HepG2 (cell line): ENCODE measurements around the gene FMN2. TPM values are rescaled to one million over a fixed set of nuclear protein-coding genes. Genes with fewer than 3 reads are reported as not detected.

Experiments used
- ATAC-seq: fragments of 200-7000 bp; cut with Tn5 transposase; 3 replicates; pipeline ENCODE4 v1.9.1; 2020; ENCODE audit warnings: mild to moderate bottlenecking, moderate library complexity
- BruUV-seq: library from RNA; stranded (reverse); fragments of 400-500 nt; replicated peaks from 2 replicates; lab custom pipeline; 2021; lab: Mats Ljungman, UMichigan
- CTCF ChIA-PET: fragments of 300-600 bp; formaldehyde crosslinking; extraction: SDS; loops from one replicate; lab custom pipeline; 2021; ENCODE audit warnings: low total read pairs, inconsistent platforms, low intra/inter-chr PET ratio; lab: Yijun Ruan, JAX
- POLR2A ChIA-PET: fragments of 350-600 bp; sonication (Branson Sonifier 250); formaldehyde crosslinking; loops from one replicate; lab custom pipeline; 2020; ENCODE audit warnings: antibody characterized with exemption, inconsistent platforms; lab: Yijun Ruan, JAX
- DNase-seq: peaks from one replicate; pipeline ENCODE4 v3.0.0-alpha.2; 2015; ENCODE audit warnings: low spot score
- FAIRE-seq: peaks from 3 replicates; lab custom pipeline; 2011; peaks lifted over from hg19 to GRCh38; lab: Jason Lieb, UNC
- H2AFZ ChIP-seq: one replicate; pipeline ENCODE4 v1.6.1; 2011; ENCODE audit warnings: low read length, inconsistent platforms
- H3K27ac ChIP-seq: fragments of 300-600 bp; 3 replicates; pipeline ENCODE4 v1.8.0; 2011; ENCODE audit warnings: mixed run types, mild to moderate bottlenecking, mixed read lengths, low read length, inconsistent platforms; ENCODE audit not compliant: insufficient read depth; ENCODE audit errors: extremely low read length
- H3K27me3 ChIP-seq, 2 experiments: fragments of 200-600 bp in 1 of 2; 2 replicates in 1 of 2; 3 replicates in 1 of 2; pipeline versions ENCODE4 v1.6.0 to v1.8.0; 2011; ENCODE audit warnings: low read length in 2 of 2, mild to moderate bottlenecking in 2 of 2, moderate library complexity in 2 of 2, inconsistent platforms in 1 of 2; ENCODE audit not compliant: insufficient read depth in 2 of 2, control insufficient read depth in 1 of 2
- H3K36me3 ChIP-seq, 2 experiments: fragments of 200-600 bp in 1 of 2; replicated peaks in 1 of 2; 2 replicates in 1 of 2; 3 replicates in 1 of 2; pipeline versions ENCODE4 v1.5.1 to v1.8.0; 2011; ENCODE audit warnings: low read length in 2 of 2, inconsistent platforms in 1 of 2; ENCODE audit not compliant: insufficient read depth in 2 of 2, control insufficient read depth in 1 of 2
- H3K4me1 ChIP-seq: 2 replicates; pipeline ENCODE4 v1.5.1; 2012; ENCODE audit warnings: low read length, inconsistent platforms; ENCODE audit not compliant: insufficient read depth
- H3K4me2 ChIP-seq: 2 replicates; pipeline ENCODE4 v1.6.0; 2011; ENCODE audit warnings: low read depth, low read length, inconsistent platforms
- H3K4me3 ChIP-seq, 3 experiments: fragments of 200-600 bp in 1 of 3; sonication (generic), shearing (Covaris generic) in 1 of 3; replicated peaks in 1 of 3; 2 replicates each; pipeline ENCODE4 v1.5.1; 2011 to 2016; ENCODE audit warnings: low read length in 3 of 3, inconsistent platforms in 2 of 3, low read depth in 2 of 3, mild to moderate bottlenecking in 2 of 3, control low read depth in 1 of 3, mixed read lengths in 1 of 3; ENCODE audit not compliant: insufficient read depth in 1 of 3
- H3K79me2 ChIP-seq: one replicate; pipeline ENCODE4 v1.6.1; 2011; ENCODE audit warnings: low read length, inconsistent platforms; ENCODE audit not compliant: insufficient read depth
- H3K9ac ChIP-seq: 2 replicates; pipeline ENCODE4 v1.6.0; 2011; ENCODE audit warnings: mild to moderate bottlenecking, low read depth, low read length, inconsistent platforms; ENCODE audit not compliant: insufficient read depth
- H3K9me3 ChIP-seq: 2 replicates; pipeline ENCODE4 v1.5.1; 2012; ENCODE audit warnings: mild to moderate bottlenecking, low read length
- H4K20me1 ChIP-seq: 2 replicates; pipeline ENCODE4 v1.6.0; 2011; ENCODE audit warnings: inconsistent platforms, mild to moderate bottlenecking, low read length, moderate library complexity; ENCODE audit not compliant: insufficient read depth
- FOXA1 ChIP-seq, 2 experiments: fragments of 450-650 bp in 1 of 2; sonication (generic) in 1 of 2; formaldehyde crosslinking in 1 of 2; IDR thresholded peaks; 2 replicates each; pipeline versions ENCODE4 v1.4.0 to v1.6.1; 2016 to 2020; ENCODE audit warnings: missing genetic modification reagents in 1 of 2
- HCFC1 ChIP-seq: fragments of 150-350 bp; IDR thresholded peaks from 2 replicates; pipeline ENCODE4 v1.6.1; 2014; ENCODE audit warnings: low read depth, low read length
- JARID2 ChIP-seq: sonication (generic); formaldehyde crosslinking; IDR thresholded peaks from 2 replicates; pipeline ENCODE4 v1.8.1; 2023; ENCODE audit warnings: missing genetic modification reagents, inconsistent platforms; ENCODE audit not compliant: insufficient replicate concordance
- KDM6A ChIP-seq: IDR thresholded peaks from 2 replicates; pipeline ENCODE4 v1.6.1; 2016; ENCODE audit warnings: low read depth
- NR1H2 ChIP-seq: sonication (generic); formaldehyde crosslinking; IDR thresholded peaks from 2 replicates; pipeline ENCODE4 v1.8.1; 2022; ENCODE audit warnings: low read depth, missing genetic modification reagents, borderline replicate concordance
- ZNF850 ChIP-seq: sonication (generic); formaldehyde crosslinking; conservative IDR thresholded peaks from 2 replicates; pipeline ENCODE4 v1.9.0; 2021; ENCODE audit warnings: mild to moderate bottlenecking, missing genetic modification reagents
- WGBS: methylation state at CpG from one replicate; pipeline ENCODE4 v1.1.6; 2017; ENCODE audit warnings: low lambda C conversion rate; 5-methylcytosine and 5-hydroxymethylcytosine counted together
- in situ Hi-C: cut with HindIII; loops from 2 replicates; pipeline ENCODE4 v1.10.0; 2017; ENCODE audit warnings: low pct_unique_long_range_greater_than_20kb; ENCODE audit not compliant: extremely low pct_ligation_motif_present
- intact Hi-C: fragments of 100-400 bp; cut with micrococcal nuclease; formaldehyde crosslinking; loops from one replicate; pipeline ENCODE4 v1.10.0; 2022; ENCODE audit not compliant: unreplicated experiment
- polyA plus RNA-seq, 8 experiments: library from polyadenylated mRNA; depleted of rRNA in 3 of 8; stranded (reverse) in 7 of 8; unstranded in 1 of 8; fragments of >200 nt; fragmentation: Illumina TruSeq in 4 of 8; extraction: Trizol in 4 of 8; gene quantifications; 2 replicates each; pipeline versions ENCODE4 v1.2.1 to v1.2.3, GENCODE V29; 2011 to 2016; ENCODE audit warnings: low read depth in 4 of 8, missing spikeins in 1 of 8, mixed read lengths in 1 of 8; ENCODE audit not compliant: insufficient read depth in 1 of 8
- total RNA-seq, 5 experiments: library from RNA; depleted of rRNA; stranded (reverse); fragments of >200 nt; fragmentation: Illumina TruSeq; extraction: Trizol; gene quantifications; 2 replicates each; pipeline ENCODE4 v1.2.3, GENCODE V29; 2016; ENCODE audit warnings: low read depth in 1 of 5
- TF ChIP-seq, protein P1 (sequence below): sonication (generic); formaldehyde crosslinking; IDR thresholded peaks from 2 replicates; pipeline ENCODE4 v1.4.0; 2020; ENCODE audit warnings: missing genetic modification reagents, low read depth, mild to moderate bottlenecking, borderline replicate concordance
- TF ChIP-seq, protein P2 (sequence below): sonication (generic); formaldehyde crosslinking; IDR thresholded peaks from 2 replicates; pipeline ENCODE4 v1.8.0; 2022; ENCODE audit warnings: missing genetic modification reagents, mild to moderate bottlenecking, borderline replicate concordance

The FMN2 gene
- total and polyA plus RNA-seq, 2 of the 13 experiments (the other 11 are each of a cell fraction or from before 2014, with no cell fraction given) = not detected

DNA sequence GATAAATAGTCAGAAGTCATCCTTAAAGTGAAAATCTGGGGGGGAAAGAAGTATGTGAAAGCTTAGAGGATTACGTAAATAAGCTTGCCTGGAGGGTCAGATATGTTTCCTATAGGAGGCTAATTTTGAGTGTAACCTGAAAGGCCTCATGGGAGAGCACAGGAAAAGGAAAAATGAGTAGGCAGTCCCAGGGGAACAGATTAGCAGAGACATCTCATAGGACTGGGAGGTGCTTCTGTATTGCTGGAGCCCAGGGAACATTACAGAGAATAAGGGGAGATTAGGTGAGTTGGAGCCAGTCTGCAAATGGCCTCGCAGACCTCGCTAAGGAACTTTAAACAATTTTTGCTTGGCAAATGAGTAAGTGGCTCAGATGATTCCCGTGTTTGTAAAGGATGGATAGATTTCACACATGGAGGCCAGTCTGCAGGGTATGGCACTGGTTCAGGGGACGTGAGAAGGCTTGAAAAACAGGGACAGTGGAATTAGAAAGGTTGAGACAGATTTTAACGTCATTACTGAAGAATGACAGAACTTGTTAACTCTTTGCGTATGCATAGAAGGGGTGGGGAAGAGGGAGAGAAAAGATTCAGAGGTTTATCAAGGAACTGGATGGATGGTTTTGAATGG, 371.2 kb downstream of the FMN2 start:
- H3K9ac ChIP-seq = no peak overlapping the region
- no peaks in the 10 kb centered on the region for H3K79me2 ChIP-seq
- H4K20me1 ChIP-seq = no peaks in the 10 kb centered on the region
- 32% methylated on average over 7 of the region's 7 CpGs for WGBS
- H3K9me3 ChIP-seq = no peaks in the 10 kb centered on the region
- H3K4me3 ChIP-seq = no peak overlapping the region
- H3K4me2 ChIP-seq = no peak overlapping the region
- no peak overlapping the region for H2AFZ ChIP-seq
- in situ Hi-C loops = no loop called here
- ChIA-PET POLR2A (no interaction called here), CTCF (no interaction called here)
- intact Hi-C loops = no loop called here
- TF ChIP-seq, protein P1, sequence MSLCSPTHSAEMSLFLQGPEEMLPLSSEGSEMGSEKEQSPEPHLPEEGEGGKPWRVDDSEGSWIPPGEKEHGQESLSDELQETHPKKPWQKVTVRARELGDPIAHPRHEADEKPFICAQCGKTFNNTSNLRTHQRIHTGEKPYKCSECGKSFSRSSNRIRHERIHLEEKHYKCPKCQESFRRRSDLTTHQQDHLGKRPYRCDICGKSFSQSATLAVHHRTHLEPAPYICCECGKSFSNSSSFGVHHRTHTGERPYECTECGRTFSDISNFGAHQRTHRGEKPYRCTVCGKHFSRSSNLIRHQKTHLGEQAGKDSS (CRISPR knock-in tag) = no peak
- TF ChIP-seq JARID2 = no peak
- no peak for TF ChIP-seq HCFC1
- no peaks in the 10 kb centered on the region for H3K36me3 ChIP-seq
- FAIRE-seq = no peak
- H3K4me1 ChIP-seq = peaks cover 6% of the 10 kb centered on the region; the same call in 1 of the 2 replicates
- H3K27ac ChIP-seq = no peak overlapping the region
- BruUV-seq = no TSS peak
- no peak for ATAC-seq
- H3K27me3 ChIP-seq = no peaks in the 10 kb centered on the region
- DNase-seq = no peak

DNA sequence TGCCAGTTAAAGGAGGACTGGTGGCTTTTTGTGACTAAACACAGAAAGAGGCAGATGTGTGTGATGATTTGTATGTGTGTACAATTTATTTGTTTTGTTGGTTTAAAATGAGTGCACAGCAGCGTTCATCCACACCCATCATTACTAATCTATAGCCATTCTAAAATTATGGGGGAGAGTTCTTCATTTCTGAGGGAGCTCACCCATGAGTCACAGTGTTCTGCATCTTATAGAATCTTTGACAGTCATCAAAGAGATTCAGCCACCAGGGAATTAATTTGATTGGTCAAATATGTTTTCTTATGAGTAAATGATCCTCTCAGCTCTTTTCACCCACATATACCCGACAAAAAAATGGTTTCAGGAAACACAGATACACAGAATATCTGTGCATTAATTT, 372.4 kb downstream of the FMN2 start:
- FAIRE-seq (no peak), ATAC-seq (no peak), DNase-seq (no peak)
- CTCF ChIA-PET = no interaction called here
- Histone ChIP-seq H3K4me3 (no peak overlapping the region), H3K9ac (no peak overlapping the region), H3K9me3 (no peaks in the 10 kb centered on the region), H3K27me3 (no peaks in the 10 kb centered on the region; a peak in 1 of 5 replicates), H3K4me2 (no peak overlapping the region), H4K20me1 (no peaks in the 10 kb centered on the region), H3K27ac (no peak overlapping the region), H2AFZ (no peak overlapping the region), H3K36me3 (no peaks in the 10 kb centered on the region), H3K4me1 (peaks cover 4% of the 10 kb centered on the region; the same call in 1 of the 2 replicates), H3K79me2 (no peaks in the 10 kb centered on the region)
- no TSS peak for BruUV-seq
- intact Hi-C loops (no loop called here), in situ Hi-C loops (no loop called here)
- whole genome bisulfite sequencing = 6% methylated on average over 2 of the region's 2 CpGs
- POLR2A ChIA-PET = no interaction called here
- TF ChIP-seq NR1H2 = no peak
- TF ChIP-seq, protein P2, sequence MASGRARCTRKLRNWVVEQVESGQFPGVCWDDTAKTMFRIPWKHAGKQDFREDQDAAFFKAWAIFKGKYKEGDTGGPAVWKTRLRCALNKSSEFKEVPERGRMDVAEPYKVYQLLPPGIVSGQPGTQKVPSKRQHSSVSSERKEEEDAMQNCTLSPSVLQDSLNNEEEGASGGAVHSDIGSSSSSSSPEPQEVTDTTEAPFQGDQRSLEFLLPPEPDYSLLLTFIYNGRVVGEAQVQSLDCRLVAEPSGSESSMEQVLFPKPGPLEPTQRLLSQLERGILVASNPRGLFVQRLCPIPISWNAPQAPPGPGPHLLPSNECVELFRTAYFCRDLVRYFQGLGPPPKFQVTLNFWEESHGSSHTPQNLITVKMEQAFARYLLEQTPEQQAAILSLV (CRISPR knock-in tag) = no peak
- TF ChIP-seq ZNF850 (CRISPR knock-in tag) = no peak
- no peak for TF ChIP-seq KDM6A
- no peak for TF ChIP-seq FOXA1 (IDR thresholded peaks at IDR 0.05)
- no peak for TF ChIP-seq FOXA1 (CRISPR knock-in tag; IDR thresholded peaks at IDR 0.05)
